ENCODE results near the gene KCNIP4.

KCNIP4 gene

DNA sequence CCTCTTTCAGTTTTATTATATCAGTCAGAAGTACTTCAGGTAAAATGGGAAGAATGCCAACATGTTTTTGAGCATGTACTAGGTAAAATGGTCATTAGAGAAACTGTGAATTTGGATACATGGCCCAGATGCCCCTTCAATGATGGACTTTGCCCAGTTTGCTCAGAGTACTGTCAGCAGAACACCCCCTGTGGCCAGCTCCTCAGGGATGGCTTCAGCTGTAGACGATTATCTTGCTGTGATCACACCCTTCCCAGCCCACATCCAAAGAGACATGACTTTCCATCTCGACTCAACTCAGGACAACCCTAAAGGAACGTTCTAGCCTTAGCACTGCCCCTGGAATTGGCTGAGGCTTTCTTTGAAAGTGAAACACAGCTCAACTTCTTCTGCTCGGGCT is 809.2 kb downstream of the KCNIP4 start:
- DNase-seq: no peak

DNA sequence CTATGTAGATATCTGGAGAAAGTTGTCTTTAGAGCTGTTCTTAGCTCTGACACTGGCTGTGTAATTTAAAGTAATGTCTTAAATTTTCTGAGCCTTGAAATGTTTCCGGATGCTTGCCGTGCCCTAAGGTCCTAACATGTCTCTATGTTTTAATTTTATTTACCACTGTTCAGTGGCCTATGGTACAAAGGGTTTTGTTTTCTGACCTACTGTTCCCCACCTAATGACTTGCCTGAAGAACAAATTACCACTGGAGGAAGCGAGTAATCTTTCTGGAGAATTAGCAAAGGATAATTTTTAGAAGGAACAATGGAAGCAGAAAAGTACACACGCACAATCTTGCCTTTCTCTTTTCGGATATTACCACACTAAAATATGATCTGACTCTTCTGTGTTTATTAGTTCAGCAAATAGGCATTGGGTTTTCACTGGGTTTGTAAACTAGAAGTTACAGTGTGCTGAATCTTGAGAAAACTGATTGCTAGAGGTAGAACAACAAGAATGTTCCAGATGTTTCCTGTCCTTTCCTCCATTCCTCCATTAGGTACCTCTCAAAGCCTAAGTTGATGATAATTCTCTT is 812.4 kb downstream of the KCNIP4 start:
- DNase-seq: no peak

DNA sequence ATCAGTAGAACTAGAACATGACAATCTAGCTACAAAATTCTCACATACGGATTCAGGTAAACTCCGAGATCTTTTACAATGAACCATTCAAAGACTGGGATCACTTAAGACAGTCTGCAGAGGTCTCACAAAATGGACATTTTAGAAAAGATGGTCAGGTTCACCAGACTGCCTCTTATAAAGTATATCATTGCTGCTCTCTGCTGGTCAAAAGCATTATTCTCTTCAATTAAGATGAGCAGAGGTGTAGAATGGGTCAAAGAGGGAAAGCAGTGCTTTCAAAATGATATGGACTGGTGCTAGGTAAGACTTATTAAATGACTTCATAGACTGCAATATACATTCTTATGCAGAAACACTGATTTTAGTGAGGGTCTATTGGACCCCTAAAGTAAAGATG is 813.6 kb downstream of the KCNIP4 start:
- no peak for DNase-seq

DNA sequence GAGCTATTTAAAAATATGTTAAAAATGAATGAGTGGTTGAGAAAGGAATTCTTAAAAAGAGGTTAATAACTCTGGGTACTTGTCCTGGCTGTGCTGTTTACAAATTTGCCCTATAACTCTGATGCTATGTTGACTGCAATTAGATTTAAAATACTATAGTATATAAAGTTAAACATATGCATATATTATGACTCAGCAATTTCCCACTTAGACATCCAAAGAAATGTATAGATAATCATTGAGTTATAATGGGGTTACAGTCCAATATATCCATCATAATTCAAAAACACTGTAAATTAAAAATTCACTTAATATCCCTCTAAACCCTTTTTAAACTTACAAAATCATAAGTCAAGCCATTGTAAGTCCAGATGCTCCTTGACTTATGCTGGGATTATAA is 818.0 kb downstream of the KCNIP4 start:
- no peak for DNase-seq

- DNase-seq: no peak
Observed at GRCh38 chr4:21126014-21126512, 822.5 kb downstream of the KCNIP4 start.

DNA sequence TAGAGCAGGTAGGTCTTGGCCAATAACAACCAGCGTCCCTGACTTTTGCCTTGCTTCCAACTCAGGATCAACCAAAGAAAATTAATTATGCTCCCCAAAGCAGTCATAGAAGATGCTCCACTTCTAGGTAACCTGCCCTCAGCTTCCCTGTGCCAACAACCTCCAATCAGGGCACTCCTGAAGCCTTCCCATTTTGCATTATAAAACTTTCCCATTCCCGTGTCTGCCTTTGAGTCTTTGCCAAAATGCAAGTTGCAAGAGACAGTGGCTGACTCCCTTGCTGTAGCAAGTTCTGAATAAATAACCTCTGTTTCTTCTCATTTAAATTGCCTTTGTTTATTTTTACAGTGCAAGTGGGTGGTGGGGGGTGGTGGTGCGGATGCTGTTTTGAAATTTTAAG is 830.3 kb downstream of the KCNIP4 start:
- no peak for DNase-seq

DNA sequence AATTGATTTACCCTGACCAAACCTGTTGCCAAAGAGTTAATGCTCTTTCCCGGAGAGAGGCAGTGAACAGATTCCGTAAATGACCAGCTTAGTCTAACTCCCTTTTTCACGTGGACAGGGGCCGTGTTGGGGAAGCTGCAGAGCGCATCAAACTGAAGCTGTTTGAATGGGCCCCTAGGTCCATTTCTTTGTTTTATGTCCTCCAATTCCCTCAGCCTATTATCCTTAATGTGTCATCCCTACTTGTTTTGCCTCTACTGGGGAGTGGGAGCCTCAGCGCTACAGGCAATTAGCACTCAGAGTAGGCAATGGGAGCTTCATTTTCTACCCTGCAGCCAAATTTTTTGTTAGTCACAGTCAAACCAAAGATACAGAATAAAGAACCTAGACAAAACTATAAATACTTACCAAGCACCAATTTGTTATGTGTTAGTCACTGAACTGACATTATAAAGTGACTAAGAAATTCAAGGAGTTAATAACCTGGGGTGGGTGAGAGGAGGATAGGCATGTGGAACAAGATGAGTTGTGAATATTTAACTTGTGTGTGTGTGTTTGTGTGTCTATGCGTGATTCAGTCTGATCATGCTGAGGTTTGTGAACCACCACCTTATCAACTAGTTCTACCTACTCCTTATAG is 830.9 kb downstream of the KCNIP4 start:
- no peak for DNase-seq

DNA sequence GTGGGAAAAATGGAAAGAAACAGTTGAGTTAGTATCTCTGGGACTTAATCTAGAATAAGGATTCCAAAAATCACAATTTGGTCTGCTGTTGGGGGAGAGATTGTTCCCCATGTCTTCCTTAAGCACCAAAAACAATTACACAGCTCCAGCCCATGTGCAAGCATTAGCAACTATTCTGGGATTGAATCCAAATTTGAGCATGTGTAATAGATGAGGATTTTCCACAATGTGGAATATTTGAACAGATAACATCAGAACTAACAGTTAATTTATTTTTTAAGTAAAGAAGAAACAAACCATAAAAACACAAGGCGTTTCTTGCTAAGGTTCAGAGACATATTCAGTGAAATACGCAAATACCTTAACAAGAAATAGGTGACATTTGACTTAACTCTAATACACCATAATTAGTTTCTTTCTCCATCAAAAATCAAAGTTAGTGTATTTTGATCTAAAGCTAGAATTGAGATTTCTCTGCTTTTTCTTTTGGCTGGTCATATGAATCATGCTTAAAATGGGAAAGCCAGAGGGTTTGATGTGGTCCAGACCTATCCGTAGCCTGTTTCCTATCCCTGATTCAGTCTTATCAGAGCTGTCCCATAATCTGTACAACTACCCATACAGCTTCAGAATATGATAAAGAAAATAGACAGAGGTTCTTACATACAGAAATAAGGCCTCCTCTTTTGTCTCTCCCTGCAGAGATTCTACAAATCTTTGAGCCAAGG is 834.9 kb downstream of the KCNIP4 start:
- DNase-seq: no peak

DNA sequence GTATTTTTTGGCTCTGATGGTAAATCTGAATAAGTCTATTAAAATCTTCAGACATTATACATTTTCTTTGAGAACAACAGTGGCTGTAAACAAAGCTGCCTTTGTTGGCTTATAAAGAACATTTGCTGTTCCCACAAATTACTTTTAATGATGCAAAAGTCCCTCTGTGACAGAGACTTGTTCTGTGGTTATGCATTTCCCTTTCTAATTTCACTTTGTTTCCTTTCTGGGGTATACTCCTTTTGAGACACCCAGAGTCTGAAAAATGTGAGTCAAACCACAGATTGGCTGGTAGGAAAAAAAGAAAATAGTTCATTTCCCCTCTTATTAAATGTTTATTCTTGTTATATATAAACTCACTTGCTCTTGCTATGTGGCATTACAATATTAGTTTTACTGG is 845.9 kb downstream of the KCNIP4 start:
- DNase-seq: no peak

GRCh38 chr4:21097865-21098264 is 850.7 kb downstream of the KCNIP4 start:
- no peak for DNase-seq

- DNase-seq: no peak
Observed at GRCh38 chr4:21097026-21097425, 851.5 kb downstream of the KCNIP4 start.

- no peak for DNase-seq
Observed at GRCh38 chr4:21092531-21092930, 856.0 kb downstream of the KCNIP4 start.

- DNase-seq: no peak
Observed at GRCh38 chr4:21090094-21090666, 858.4 kb downstream of the KCNIP4 start.

DNA sequence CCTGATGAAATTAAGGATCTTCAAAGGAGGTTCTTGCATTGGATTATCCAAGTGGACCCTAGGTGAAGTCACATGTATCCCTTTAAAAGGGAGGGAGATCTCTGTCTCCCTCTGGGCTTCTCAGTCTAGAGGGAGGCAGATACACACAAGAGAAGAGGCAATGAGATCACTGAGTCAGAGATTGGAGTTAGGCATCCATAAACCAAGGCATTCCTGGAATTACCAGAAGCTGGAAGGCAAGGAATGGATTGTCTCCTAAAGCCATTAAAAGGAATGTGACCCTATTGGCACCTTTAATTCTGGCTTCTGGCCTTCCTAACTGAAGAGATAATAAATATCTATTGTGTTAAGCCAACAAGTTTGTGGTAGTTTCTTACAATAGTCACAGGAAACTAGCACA is 865.2 kb downstream of the KCNIP4 start:
- DNase-seq: no peak

DNA sequence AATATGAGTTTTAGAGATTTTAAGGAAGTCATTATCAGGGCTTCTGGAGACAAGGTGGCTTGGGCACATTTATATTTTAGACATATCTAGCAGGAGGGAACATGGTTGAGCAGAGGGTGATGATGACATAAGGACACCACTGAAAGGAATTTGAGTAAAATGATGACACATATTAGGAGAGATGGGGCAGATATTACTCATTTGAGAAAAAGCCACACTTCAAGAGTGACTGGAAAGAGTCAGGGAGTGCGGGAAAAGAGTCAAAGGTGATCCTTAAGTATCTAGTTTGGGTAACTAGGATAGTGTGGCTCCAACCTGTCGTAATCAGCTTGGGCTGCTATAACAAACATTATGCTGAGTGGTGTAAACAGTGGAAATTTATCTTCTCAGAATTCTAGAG is 870.6 kb downstream of the KCNIP4 start:
- DNase-seq: no peak

GRCh38 chr4:21067351-21067750 is 881.2 kb downstream of the KCNIP4 start:
- no peak for DNase-seq

- DNase-seq: no peak
Observed at GRCh38 chr4:21061902-21062301, 886.7 kb downstream of the KCNIP4 start.

DNA sequence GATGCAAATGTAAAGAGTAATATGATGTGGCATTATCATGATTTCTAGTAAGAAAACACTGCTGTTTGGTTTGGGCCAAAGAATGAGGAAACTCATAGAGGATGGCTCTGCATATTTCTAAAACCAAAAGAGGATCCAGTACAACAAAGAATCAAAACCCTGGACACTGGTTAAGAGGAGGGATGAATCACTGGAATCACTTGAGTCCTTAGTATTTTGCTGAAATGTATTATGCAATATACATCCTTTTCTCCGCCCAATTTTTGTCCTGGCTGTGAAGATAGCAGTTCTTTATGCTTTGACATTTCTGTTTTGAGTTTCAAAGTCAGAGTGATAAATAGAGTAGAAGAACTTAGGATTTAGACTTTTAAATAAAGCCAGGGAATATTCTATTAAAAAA is 902.4 kb downstream of the KCNIP4 start:
- no peak for DNase-seq

GRCh38 chr4:21045119-21045518 is 903.5 kb downstream of the KCNIP4 start:
- no peak for DNase-seq

GRCh38 chr4:21041708-21042107 is 906.9 kb downstream of the KCNIP4 start:
- no peak for DNase-seq

DNA sequence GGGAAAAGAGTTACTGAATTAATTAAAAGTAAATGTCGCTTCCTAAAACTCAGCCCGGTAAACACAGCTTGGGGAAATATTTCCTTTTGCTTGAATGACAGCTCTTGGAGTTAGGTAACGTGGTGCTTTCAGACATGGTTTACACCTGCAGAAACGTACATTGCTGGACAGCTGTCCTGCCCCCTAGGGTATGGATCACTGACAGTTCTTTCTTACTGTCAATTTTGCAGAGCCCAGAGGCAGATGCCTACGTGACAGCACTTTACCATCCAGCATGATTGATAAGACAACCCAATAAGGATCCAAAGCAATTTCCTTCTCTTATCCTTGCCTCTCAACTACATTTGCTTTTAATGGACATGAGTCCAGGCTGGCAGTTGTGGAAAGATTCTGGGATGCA is 913.8 kb downstream of the KCNIP4 start:
- DNase-seq: no peak

DNA sequence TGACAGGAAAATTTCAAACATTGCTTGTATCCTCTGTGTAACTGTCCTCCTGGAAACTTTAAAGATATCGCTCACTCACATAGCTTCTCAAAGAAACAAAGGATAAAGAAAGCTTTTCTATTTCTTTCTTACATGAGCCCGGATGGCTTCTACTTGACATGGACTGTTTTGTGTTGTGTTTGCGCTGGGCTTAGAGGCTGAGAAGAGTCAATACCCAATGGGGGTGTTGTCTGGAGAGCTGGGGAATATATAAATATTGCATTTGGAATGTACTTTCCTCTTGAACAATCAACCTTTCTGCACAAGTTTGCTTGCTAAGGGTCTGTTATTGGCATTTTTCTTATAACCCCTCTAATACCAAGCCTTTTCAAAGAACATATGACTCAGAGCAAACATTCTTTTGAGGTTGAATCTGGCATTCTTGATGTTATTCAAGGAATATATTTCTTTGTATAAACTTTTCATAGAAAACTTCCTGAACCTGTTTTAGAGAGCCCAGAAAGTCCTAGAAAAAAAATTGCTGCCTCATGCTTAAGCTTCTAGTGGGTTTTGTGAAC is 916.4 kb downstream of the KCNIP4 start:
- no peak for DNase-seq

GRCh38 chr4:21018817-21019216 is 929.8 kb downstream of the KCNIP4 start:
- no peak for DNase-seq

GRCh38 chr4:21013501-21013900 is 935.1 kb downstream of the KCNIP4 start:
- DNase-seq: no peak
